LNCaP clone FGC (cell line): ENCODE results near the gene MOB1B.

ENCODE experiments used
- DNase-seq: peaks from one replicate; pipeline ENCODE4 v3.0.0-alpha.2; 2011; ENCODE audit warnings: low read depth
- H3K4me3 ChIP-seq: 2 replicates; pipeline ENCODE4 v1.5.1; 2011; ENCODE audit warnings: mild to moderate bottlenecking, low read depth, low read length, control low read depth
- CTCF ChIP-seq: IDR thresholded peaks from 2 replicates; pipeline ENCODE4 v1.5.1; 2012; ENCODE audit warnings: mild to moderate bottlenecking; ENCODE audit not compliant: control insufficient read depth, insufficient read depth; ENCODE audit errors: extremely low read depth

Gene MOB1B

GRCh38 chr4:70980196-70980595 lies 78.0 kb downstream of the MOB1B start:
- no peak overlapping the region for H3K4me3 ChIP-seq
- no peak for TF ChIP-seq CTCF
- no peak for DNase-seq

- no peak for TF ChIP-seq CTCF
Observed at GRCh38 chr4:70984106-70984505, 81.9 kb downstream of the MOB1B start.

GRCh38 chr4:70984589-70984988 lies 82.4 kb downstream of the MOB1B start:
- DNase-seq: no peak
- H3K4me3 ChIP-seq: no peak overlapping the region
- TF ChIP-seq CTCF: no peak

More at GRCh38 chr4:70984106-70984505, 81.9 kb downstream of the MOB1B start:
- no peak for DNase-seq
- H3K4me3 ChIP-seq: no peak overlapping the region

GRCh38 chr4:70991596-70991995 lies 89.4 kb downstream of the MOB1B start:
- TF ChIP-seq CTCF: no peak
- H3K4me3 ChIP-seq: no peak overlapping the region
- no peak for DNase-seq

- no peak for TF ChIP-seq CTCF
- peak; percentile 13 for DNase-seq
- H3K4me3 ChIP-seq: peak overlapping the region; percentile 88
Observed at GRCh38 chr4:70992391-70992881, 90.3 kb downstream of the MOB1B start.

GRCh38 chr4:70993181-70994068 lies 91.3 kb downstream of the MOB1B start, which contains the start of gene DCK:
Gene DCK (plus strand): TSS chr4:70993649. CDS start chr4:70993836, 187 bp downstream.
- H3K4me3 ChIP-seq: peak within 1 kb of the TSS; percentile 88
- peak; percentile 76 for DNase-seq
- TF ChIP-seq CTCF: no peak
